Stimulated activated CD4-positive, alpha-beta T cell treated with anti-CD3 and anti-CD28 coated beads, Interleukin-4, amount 100 ng/mL, for 24 hours (primary cell): ENCODE data around the gene UBE2V1.
"Not testable (repeated sequence)": the region's sequence is repeated elsewhere in the genome, so short reads cannot be mapped to it uniquely, and the experiment has no call there.

Experiments used
- DNase-seq: peaks from one replicate; pipeline ENCODE4 v3.0.0-alpha.2; 2020

Gene UBE2V1

DNA sequence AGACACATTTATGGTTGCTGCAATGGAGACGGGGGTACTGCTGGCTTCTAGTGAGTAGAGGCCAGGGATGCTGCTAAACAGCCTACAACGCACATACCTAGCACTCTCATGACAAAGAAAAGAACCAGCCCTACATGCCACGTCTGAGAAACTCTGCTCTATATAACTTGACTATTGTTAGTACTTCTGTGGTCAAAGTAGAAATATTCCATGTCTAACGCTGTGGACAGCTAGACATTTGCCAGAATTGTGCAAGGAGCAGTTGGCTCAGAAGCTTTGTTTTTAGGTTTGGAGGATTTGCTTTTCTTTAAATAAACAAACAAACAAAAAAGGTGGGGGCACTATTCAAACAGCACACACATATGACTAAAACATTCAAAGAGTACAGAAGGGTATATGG lies 20.5 kb downstream of the UBE2V1 start:
- DNase-seq: no peak

DNA sequence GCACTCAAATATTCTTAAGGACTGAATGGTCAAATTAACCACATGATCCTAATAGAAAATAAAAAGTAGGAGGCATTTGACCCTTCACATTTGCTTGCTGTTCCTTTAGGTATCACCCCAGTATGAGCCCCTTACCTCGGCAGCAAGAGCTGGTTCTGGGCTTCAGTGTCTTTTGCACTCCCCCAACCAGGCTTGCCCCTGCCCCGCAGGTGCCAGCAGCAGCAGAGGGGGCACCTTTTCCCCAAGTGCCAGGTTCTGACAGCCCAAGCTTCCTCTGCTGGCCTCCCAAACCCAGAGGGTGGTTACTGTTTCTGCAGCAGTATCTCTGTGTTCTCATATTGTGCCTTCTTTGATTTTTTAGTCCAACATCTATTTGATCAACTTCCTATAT lies 23.2 kb downstream of the UBE2V1 start:
- no peak for DNase-seq

DNA sequence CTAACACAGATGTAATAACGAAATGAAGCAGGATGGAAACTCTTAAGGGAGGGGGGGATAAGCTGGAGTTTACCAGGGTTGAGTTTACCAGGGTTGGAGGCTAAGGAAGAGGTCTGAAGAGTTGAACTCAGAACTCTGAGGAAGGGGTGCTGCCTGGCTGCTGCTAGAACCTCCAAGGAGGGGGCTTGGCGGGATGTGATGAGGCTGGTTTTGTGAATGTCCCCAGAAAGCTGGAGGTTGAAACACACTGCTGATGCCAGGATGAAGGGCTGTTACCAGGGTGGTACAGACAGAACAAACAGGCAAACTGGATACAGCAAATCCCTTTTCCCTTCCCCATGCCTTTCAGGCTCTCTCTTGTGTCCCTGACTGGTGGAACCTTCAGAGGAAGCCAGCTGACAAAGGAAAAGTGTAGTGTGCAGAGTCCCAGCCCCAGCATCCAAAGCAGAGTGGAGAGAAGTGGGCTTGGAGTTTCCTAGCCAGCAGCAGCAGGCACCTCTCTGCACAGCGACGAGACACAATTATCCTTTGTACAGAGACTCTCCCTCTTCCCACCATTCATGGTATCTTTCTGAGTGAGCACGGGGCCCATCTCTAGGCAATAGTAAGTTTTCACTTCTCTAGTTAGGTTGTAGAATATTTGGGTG lies 23.7 kb downstream of the UBE2V1 start:
- no peak for DNase-seq

DNA sequence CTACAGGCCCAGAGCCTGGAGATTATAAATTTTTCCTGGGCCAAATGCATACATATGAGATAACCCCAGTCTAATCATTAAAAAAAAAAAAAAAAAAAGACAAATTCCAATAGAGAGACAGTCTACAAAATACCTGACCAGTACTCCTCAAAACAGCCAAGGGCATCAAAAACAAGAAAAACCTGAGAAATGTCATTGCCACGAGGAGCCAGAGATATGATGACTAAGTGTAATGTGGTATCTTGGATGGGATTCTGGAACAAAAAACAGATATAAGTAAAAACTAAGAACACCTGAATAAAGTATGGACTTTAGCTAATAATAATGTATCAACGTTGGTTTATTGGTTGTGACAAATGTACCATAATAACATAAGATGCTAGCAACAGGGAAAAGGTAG lies 24.9 kb downstream of the UBE2V1 start:
- DNase-seq: no peak

DNA sequence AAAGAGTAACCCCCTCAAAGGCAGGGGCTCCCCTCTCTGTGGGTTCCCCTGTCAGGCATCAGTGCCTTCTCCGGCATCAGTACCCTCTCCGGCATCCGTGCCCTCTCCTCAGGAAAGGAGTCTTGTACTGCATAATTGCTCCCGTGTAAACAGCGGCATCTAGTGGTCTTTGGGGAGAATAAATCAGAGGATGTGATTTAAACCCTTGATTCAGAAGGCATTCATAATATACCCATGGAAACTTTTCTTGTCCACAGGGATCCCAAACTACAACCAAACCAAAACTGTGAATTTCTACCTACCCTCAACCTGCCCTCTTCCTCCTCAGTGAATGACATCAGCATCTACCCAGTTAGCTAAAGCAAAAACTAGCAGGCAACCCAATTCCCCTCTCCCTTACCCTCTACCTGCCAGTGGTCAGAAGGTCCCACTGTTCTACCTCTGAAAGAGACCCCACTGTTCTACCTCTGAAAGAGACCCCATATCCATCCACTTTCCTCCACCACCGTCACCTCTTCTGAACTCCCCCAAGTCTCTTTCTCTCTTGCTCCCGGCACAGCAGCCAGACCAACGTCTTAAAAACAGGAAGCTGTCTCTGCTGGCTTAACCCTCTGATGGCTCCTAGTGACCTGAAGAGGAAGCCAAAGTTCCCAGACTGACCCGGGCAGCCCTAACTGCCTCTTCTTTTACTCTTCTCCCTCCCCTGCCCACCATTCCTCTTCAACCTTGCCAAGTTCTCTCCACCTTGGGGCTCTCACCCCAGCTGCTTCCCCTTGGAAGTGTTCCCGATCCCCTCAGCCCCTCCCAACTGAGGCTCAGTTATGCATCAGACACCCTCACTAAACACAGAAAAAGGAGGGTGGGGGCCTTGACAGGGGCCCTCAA lies 27.2 kb downstream of the UBE2V1 start:
- DNase-seq: peak; percentile 40

DNA sequence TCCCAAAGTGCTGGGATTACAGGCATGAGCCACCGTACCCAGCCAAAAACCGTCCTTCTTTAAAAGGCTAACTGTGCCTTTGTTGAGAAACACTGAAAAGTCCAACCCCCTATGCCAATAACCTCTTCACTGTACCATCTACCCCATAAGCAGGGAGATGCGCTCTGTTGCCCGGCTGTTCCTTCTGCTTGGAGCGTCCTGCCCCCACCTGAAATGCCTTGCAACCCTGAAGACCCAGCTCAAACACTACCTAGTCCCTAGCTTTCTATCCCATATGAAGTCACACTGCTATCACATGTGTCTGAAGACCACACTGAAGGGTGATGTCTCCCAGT lies 27.8 kb downstream of the UBE2V1 start:
- DNase-seq: no peak

DNA sequence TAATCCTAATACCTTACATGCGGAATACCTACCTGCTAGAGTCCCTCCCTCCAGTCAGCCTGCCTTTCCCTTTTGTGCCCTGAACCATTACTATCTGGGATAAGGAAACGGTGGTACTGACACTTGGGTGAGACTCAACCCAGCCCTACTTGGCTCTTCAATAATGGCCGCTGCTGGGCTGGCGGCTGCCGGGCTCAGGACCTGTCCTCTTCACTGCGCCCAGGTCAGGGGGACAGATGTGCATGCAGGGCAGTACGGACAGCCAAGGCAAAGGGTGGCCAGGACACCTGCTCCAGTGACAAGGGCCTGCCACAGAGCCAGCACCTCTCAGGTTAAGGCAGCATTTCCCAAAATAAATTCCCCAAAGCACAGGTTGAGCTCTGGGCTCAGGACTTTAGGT lies 29.9 kb downstream of the UBE2V1 start:
- no peak for DNase-seq

DNA sequence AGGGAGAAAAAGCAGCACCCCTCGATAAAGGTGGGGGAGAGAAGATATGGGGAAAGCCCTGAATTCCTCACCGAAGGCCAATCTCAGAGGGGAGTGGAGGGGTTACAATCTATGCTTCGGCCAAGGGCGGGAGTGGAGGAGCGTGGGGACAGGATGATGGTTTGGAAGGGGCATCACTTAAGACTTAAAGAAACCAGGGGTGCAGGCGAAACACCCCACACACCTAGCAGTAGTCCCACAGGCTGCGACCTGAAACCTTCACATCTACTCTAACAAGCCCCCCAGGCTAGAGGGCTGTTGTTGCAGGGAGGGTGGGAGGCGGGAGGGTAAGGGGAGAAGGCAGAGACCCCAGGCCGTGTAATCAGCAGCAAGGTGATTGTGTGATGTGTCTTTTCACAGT lies 30.9 kb downstream of the UBE2V1 start:
- DNase-seq: not testable (repeated sequence)

DNA sequence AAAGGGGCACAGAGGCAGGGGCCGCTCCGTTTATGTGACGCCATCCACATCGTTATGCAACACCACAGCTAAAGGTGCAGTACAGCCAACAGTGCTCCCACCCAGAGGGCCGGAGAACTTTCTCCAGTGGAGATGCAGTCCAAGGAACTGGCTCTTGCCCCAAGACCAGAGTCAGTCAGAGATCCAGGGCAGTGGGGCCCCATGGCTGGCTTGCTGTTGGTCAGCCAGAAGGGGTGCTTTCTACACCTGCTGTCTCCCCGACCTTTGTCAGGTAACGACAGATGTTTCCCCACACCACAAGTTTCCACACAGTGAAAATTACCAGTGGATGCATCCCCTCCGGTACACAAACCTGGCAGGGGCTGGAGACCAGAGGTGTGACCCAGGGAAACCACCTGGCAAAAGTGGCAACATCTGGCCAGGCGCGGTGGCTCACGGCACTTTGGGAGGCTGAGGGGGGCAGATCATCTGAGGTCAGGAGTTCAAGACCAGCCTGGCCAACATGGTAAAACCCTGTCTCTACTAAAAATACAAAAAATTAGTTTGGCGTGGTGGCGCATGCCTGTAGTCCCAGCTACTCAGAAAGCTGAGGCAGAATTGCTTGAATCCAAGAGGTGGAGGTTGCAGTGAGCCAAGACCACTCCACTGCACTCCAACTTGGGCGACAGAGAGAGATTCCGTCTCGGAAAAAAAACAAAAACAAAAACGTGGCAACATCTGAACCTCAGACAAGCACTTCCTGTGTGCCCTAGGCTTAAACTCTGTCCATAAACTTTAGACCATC lies 34.9 kb downstream of the UBE2V1 start:
- no peak for DNase-seq

DNA sequence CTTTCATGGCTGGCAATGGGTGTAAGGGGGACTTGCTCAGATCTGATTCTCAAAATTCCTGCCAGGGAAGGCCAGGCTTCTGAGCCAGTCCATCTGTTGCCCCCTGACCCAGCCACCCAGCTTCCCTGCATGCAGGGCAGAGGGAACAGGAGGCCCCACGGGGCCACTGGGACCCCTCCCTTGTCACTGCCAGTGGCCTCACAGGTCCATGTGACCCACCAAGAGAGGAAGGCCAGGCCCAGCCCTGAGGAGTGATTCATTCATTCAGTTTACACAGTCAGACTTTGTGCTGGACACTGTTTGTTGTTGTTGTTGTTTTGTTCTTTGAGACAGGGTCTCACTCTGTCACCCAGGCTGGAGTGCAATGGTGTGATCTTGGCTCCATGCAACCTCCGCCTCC lies 39.5 kb downstream of the UBE2V1 start:
- no peak for DNase-seq

DNA sequence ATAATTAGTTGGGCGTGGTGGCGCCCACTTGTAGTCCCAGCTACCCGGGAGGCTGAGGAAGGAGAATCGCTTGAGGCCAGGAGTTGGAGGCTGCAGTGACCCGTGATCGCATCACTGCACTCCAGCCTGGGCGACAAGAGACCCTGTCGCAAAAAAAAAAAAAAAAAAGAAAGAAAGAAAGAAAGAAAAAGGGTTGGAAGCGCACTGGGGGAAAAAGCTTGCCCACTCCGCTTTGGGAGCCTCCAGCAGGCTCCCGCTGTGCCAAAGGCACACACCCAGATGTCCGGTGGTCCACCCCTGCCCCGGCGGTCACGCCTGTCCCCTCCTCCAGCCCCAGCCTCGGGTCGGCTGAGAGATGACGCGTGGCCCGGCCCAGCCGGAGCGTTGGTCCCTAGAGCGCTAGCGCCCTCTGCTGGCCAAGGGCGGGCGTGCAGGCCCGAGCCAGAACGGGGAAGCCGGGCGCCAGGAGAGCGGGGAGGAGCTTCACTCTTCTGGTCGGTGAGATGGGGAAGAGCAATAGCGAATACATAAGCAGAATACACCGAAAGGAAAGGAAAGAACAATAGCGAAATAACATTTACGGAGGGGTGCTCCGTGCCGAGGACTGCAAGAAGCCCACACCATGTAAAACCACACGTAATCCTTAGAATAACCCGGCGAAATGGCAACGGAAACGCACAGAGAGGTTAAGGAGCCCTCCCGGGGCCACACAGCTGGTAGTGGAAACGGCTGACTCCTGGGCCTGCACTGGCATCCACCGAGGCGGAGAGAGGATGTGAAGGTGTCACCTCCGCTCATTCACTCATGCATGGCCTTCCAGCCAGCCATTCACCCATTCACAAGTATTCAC lies 41.7 kb downstream of the UBE2V1 start:
- peak; percentile 93 for DNase-seq

DNA sequence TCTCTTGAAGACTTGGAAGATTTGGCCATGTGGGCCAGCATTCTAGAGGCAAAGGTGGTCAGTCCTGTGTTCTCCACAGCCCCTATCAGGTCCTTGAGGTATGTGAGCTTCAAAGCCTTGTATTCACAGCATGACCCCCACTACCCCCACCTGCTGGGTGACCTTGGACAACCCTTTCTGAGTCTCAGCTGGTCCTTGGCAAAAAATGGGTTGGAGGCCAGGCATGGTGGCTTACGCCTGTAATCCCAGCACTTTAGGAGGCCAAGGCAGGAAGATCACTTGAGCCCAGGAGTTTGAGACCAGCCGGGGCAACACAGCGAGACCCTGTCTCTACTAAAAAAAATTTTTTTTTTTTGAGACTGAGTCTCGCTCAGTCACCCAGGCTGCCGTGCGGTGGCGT lies 42.6 kb downstream of the UBE2V1 start:
- DNase-seq: no peak

DNA sequence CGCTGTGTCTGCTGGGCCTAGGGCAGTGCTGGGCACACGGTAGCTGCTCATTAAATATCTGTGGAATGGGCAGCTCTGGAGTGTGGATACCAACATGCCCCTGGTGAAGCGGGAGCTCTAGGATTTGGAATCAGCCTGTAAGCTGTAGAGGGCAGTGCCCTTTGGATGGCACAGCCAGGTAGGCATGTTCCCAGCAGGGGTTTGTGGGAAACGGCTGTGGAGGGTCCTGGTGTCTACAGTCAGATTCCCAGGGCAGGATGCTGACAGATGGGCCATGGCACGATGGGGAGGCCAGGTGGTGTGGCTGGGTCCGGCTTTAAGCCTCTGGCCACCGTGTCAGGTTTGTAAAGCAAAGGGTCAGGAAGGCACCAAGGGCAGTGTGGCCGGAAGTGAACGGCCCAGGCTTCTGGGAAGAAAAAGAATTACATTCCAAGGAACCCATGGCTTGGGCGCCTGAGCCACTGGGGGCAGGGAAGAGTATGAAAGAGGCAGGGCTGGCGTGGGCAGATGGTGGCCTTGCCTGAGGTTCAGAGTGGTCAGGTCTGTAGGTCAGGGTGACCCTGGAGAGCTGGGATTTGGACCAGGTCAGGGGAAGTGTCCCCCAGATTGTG lies 44.8 kb downstream of the UBE2V1 start:
- DNase-seq: no peak

DNA sequence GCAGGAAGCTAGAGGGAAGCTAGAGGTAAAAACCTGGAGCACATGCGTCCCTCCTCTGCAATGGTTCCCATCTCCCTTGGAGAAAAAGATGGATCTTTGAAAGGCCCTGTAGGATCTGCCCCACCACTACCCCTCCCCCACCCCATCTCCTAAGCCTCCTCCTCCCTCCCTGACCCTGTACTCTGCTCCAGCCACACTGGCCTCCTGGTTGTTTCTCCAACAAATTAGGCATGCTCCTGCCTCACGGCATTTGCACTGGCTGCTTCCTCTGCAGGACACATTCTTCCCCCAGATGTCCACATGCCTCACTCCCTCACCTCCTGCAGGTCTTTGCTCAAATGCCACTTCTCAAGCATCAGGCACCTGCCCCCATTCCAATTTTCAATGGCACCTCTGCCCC lies 45.5 kb downstream of the UBE2V1 start:
- DNase-seq: no peak

DNA sequence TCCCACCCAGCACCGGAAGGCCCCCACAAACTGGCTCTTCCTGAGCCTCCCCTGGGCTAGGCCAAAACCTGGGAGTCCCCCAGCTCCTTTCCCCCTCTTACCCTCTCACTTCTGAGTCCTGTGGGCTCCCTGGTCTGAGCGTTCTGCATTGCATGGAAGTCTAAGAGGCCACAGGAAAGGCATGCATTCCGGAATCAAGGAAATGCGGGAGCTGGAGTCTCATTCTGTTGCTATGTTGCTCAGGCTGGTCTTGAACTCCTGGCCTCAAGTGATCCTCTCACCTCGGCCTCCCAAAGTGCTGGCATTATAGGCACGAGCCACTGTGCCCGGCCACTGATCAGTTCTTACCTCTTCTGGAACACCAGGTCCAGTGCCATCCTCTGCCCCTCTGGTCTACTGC lies 45.9 kb downstream of the UBE2V1 start:
- DNase-seq: no peak

DNA sequence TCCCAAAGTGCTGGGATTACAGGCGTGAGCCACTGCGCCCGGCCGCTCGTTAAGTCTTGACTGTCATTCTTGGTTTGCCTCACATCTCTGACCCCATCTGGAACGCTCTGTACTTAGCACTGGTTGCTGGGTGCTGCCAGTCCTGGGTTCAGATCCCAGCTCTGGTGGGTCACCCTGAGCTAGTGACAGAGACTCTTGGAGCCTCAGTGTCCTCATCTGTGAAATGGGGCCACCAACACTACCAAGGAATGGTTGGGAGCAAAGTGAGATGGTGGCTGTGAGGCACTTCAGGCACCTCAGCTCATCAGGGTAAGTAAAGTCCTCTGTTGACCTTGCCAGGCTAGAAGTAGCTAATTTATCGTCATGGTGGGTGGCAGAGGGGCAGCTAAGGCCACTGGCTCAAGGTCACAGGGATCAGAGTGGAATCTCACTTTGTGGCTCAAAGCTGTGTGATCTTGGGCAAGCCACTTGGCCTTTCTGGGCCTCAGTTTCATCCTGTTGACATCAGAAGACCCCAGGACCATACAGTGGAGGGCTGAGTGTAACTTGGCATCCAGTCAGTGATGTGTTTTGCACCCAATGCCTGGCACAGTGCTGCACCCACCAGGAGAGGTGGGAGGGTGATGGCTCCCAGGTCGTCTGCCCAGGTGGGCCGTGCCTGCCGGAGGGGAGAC lies 46.7 kb downstream of the UBE2V1 start:
- no peak for DNase-seq

DNA sequence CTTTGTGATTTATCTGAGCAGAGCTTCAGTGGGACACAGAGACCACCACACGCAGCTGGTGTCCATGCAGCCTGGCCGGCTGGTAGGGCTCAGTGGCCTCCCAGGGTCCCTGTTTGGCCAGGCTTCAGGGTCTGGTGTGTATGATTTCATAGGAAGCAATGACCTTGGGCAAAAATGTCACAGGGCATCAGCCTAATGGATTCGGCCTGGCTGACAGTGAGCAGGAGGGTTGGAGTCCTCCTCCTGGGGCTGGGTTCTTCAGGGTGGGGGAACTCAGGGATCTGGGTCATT lies 47.7 kb downstream of the UBE2V1 start:
- no peak for DNase-seq

DNA sequence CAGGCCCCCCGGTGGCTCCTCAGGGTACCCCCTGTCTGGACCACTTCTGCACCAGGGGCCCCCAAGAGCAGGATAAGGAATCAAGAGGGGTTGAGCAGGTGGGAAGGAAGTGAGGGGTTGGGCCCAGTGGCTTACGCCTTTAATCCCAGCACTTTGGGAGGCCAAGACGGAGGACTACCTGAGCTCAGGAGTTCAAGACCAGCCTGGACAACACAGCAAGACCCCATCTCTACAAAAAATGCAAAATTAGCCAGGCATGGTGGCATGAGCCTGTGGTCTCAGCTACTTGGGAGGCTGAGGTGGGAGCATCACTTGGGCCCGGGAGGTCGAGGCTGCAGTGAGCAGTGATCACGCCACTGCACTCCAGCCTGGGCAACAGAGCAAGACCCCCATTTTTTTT lies 49.2 kb downstream of the UBE2V1 start:
- DNase-seq: not testable (repeated sequence)

DNA sequence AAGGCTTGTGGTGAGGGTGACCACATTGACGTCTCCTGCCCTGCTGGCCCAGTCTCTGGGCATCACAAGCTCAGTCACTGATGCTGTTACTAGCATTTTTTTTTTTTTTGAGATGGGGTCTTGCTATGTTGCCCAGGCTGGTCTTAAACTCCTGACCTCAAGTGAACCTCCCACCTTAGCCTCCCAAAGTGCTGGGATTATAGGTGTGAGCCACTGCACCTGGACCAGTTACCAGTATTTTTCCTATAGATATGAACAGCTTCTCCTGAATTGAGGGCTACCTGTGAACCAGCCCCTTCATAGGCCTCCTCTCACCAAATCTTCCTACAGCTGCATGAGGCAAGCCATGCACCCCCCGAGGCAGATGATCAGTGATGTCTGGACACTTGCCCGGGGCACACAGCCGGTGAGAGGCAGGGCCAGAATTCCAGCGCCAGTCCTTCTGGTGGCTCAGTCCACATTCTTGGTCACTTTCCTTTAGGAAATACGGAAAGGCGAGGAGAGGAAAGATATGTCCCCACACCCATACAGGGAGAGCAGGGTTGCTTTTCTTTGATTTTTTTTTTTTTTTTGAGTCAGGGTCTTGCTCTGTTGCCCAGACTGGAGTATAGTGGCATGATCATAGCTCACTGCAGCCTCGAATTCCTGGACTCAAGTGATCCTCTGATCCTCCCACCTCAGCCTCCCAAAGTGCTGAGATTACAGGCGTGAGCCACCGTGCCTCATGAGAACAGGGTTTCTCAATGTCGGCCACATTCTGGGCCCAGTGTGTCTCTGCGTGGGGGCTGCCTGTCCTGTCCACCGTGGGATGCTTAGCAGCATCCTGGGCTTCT lies 50.7 kb downstream of the UBE2V1 start:
- no peak for DNase-seq

DNA sequence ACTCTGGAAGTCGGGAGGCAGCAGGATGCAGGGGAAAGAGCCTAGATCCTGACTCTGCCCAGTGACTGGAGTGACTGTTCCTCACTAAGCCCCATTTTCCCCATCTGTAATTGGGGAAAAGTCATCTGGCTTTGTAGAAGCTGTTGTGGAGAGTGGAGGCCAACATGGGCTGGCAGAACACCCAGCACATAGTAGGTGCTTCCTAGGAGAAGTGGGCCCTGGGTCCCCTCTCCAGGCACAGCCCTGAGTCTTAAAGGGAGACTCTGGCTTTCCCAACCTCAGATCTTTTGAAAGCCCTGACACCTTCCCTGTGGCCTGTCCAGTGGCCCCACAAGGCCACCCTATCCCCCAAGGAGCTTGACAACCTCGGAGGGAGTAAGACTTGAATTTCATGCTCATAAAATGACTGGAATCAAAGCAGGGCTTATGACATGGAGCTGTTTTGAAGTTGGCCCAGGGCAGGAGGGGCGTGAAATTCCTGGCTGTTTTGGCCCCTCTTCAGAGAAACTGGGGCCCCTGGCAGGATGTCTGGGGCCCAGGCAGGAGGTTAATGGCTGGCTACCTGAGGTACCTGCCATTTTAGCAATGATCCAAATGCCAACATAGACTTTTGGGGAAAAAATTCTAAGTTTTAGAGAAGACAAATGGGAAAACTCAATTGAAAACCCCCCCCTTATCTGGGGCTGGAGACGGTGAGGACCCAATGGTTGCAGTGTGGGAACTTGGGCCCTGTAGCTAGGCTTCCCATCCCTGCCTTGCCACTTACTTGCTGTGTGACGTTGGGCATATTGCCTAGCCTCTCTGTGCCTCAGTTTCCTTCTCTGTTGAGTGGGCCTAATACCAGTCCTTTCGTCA lies 51.6 kb downstream of the UBE2V1 start:
- DNase-seq: no peak
